GM21717 (cell line): ENCODE results near the gene FAF1.
"Not testable (repeated sequence)": the region's sequence is repeated elsewhere in the genome, so short reads cannot be mapped to it uniquely, and the experiment has no call there.

Experiments
- ATAC-seq: cut with Tn5 transposase; IDR thresholded peaks from one replicate; pipeline ENCODE4 v1.9.1; 2021; ENCODE audit warnings: mild to moderate bottlenecking, moderate library complexity; ENCODE audit not compliant: unreplicated experiment

The FAF1 gene

GRCh38 chr1:50716455-50716854 lies 243.6 kb downstream of the FAF1 start:
- not testable (repeated sequence) for ATAC-seq

GRCh38 chr1:50710099-50710498 lies 250.0 kb downstream of the FAF1 start:
- ATAC-seq, result no peak

- ATAC-seq, result no peak
Observed at GRCh38 chr1:50707824-50708223, 252.2 kb downstream of the FAF1 start.

GRCh38 chr1:50705699-50706098 lies 254.4 kb downstream of the FAF1 start:
- no peak for ATAC-seq

GRCh38 chr1:50705041-50705440 lies 255.0 kb downstream of the FAF1 start:
- no peak for ATAC-seq

GRCh38 chr1:50704126-50704525 lies 255.9 kb downstream of the FAF1 start:
- ATAC-seq, result no peak

- no peak for ATAC-seq
Observed at GRCh38 chr1:50703240-50703639, 256.8 kb downstream of the FAF1 start.

GRCh38 chr1:50702395-50702794 lies 257.7 kb downstream of the FAF1 start:
- no peak for ATAC-seq

GRCh38 chr1:50701706-50702317 lies 258.3 kb downstream of the FAF1 start:
- no peak for ATAC-seq

- no peak for ATAC-seq
Observed at GRCh38 chr1:50700621-50701020, 259.4 kb downstream of the FAF1 start.

- no peak for ATAC-seq
Observed at GRCh38 chr1:50700214-50700613, 259.9 kb downstream of the FAF1 start.

GRCh38 chr1:50699795-50700194 lies 260.3 kb downstream of the FAF1 start:
- ATAC-seq, result no peak

GRCh38 chr1:50697440-50698421 lies 262.3 kb downstream of the FAF1 start:
- no peak for ATAC-seq

- no peak for ATAC-seq
Observed at GRCh38 chr1:50693829-50694228, 266.2 kb downstream of the FAF1 start.

GRCh38 chr1:50684185-50684584 lies 275.9 kb downstream of the FAF1 start:
- no peak for ATAC-seq

GRCh38 chr1:50681931-50682330 lies 278.1 kb downstream of the FAF1 start:
- no peak for ATAC-seq

GRCh38 chr1:50667710-50668356 lies 292.2 kb downstream of the FAF1 start:
- no peak for ATAC-seq

- no peak for ATAC-seq
Observed at GRCh38 chr1:50667272-50667671, 292.8 kb downstream of the FAF1 start.

GRCh38 chr1:50666849-50667248 lies 293.2 kb downstream of the FAF1 start:
- no peak for ATAC-seq

GRCh38 chr1:50665413-50665812 lies 294.7 kb downstream of the FAF1 start:
- ATAC-seq, result no peak

GRCh38 chr1:50661626-50662025 lies 298.4 kb downstream of the FAF1 start:
- no peak for ATAC-seq
